Activated T-cell treated with anti-CD3 and anti-CD28 coated beads for 1 hour (primary cell): Measurements from ENCODE around the gene GNG3.
"Not testable (repeated sequence)": the region's sequence is repeated elsewhere in the genome, so short reads cannot be mapped to it uniquely, and the experiment has no call there.

Experiments
- DNase-seq: peaks from one replicate; pipeline ENCODE4 v3.0.0-alpha.2; 2020; ENCODE audit warnings: low read depth

The GNG3 gene

GRCh38 chr11:62687508-62688396 lies 19.7 kb upstream of the GNG3 start:
- no peak for DNase-seq

GRCh38 chr11:62688491-62688890 lies 19.0 kb upstream of the GNG3 start:
- DNase-seq, result no peak

GRCh38 chr11:62689421-62690183 lies 17.9 kb upstream of the GNG3 start, which contains the start of gene LRRN4CL:
LRRN4CL (minus strand) TSS chr11:62689530; CDS start chr11:62688508, 1,022 bp downstream.
- DNase-seq, result no peak

GRCh38 chr11:62693624-62694023 lies 13.9 kb upstream of the GNG3 start:
- not testable (repeated sequence) for DNase-seq

GRCh38 chr11:62694455-62695167 lies 12.9 kb upstream of the GNG3 start:
- DNase-seq, result peak; percentile 72

GRCh38 chr11:62702246-62702645 lies 5.2 kb upstream of the GNG3 start:
- DNase-seq, result no peak

- DNase-seq, result not testable (repeated sequence)
Observed at GRCh38 chr11:62703921-62704320, 3.6 kb upstream of the GNG3 start.

GRCh38 chr11:62705413-62705812 lies 2.1 kb upstream of the GNG3 start:
- DNase-seq, result no peak

GRCh38 chr11:62705880-62706849 lies 1.3 kb upstream of the GNG3 start:
- DNase-seq, result peak; percentile 94

- no peak for DNase-seq
Observed at GRCh38 chr11:62706850-62707247, 627 bp upstream of the GNG3 start.

- no peak for DNase-seq
Observed at GRCh38 chr11:62708392-62708791, 916 bp downstream of the GNG3 start.

- DNase-seq, result peak; percentile 39
Observed at GRCh38 chr11:62708793-62709192, 1.3 kb downstream of the GNG3 start.

- peak; percentile 91 for DNase-seq
Observed at GRCh38 chr11:62709247-62710000, 1.9 kb downstream of the GNG3 start.

GRCh38 chr11:62710001-62710345 lies 2.5 kb downstream of the GNG3 start:
- no peak for DNase-seq

- DNase-seq, result no peak
Observed at GRCh38 chr11:62712276-62712812, 4.9 kb downstream of the GNG3 start.

- no peak for DNase-seq
Observed at GRCh38 chr11:62712861-62713260, 5.4 kb downstream of the GNG3 start.

GRCh38 chr11:62713343-62713742 lies 5.9 kb downstream of the GNG3 start:
- DNase-seq, result no peak

GRCh38 chr11:62715150-62716130 lies 8.0 kb downstream of the GNG3 start:
- DNase-seq, result no peak

- DNase-seq, result no peak
Observed at GRCh38 chr11:62716206-62716605, 8.7 kb downstream of the GNG3 start.
